ENCODE measurements around the gene RSPRY1.

GRCh38 chr16:57150682-57151330 lies 35.3 kb upstream of the RSPRY1 start:
- TF ChIP-seq CTCF (IDR thresholded peaks at IDR 0.05; ENCODE audit: low read depth, low read length, poor library complexity, severe bottlenecking): no peak
- TF ChIP-seq EZH2phosphoT487 (IDR thresholded peaks at IDR 0.05; ENCODE audit: borderline replicate concordance, low read length): no peak

Measured in DOHH2 (cell line).